Fibroblast of mammary gland (primary cell): ENCODE data around the gene GSTT2.

Experiments used
- DNase-seq: peaks from one replicate; pipeline ENCODE4 v3.0.0-alpha.2; 2010; ENCODE audit warnings: low read depth
- H3K4me3 ChIP-seq: 2 replicates; pipeline ENCODE4 v1.5.1; 2011; ENCODE audit warnings: low read depth, mild to moderate bottlenecking, low read length, moderate library complexity; ENCODE audit not compliant: control insufficient read depth
- CTCF ChIP-seq: conservative IDR thresholded peaks from 2 replicates; pipeline ENCODE4 v1.5.1; 2011; ENCODE audit warnings: low read depth, low read length, inconsistent platforms; ENCODE audit not compliant: control insufficient read depth, insufficient read depth

GSTT2 gene

GRCh38 chr22:24002851-24003250, 22.9 kb downstream of the GSTT2 start:
- no peak for TF ChIP-seq CTCF
- no peak overlapping the region for H3K4me3 ChIP-seq
- DNase-seq: no peak

GRCh38 chr22:24003887-24004286, 24.0 kb downstream of the GSTT2 start:
- H3K4me3 ChIP-seq: no peak overlapping the region
- no peak for DNase-seq
- no peak for TF ChIP-seq CTCF

- DNase-seq: no peak
- TF ChIP-seq CTCF: no peak
- no peak within 1 kb of the TSS for H3K4me3 ChIP-seq
These were observed 25.3 kb downstream of the GSTT2 start, which contains the start of gene GSTT4 for GRCh38 chr22:24005201-24005600. GSTT4 (minus strand) TSS chr22:24005453; CDS start chr22:24005356, 97 bp downstream.

- no peak for DNase-seq
- TF ChIP-seq CTCF: no peak
- H3K4me3 ChIP-seq: no peak overlapping the region
These were observed 26.4 kb downstream of the GSTT2 start for GRCh38 chr22:24006207-24006913.

GRCh38 chr22:24006914-24007214, 26.9 kb downstream of the GSTT2 start:
- no peak for TF ChIP-seq CTCF
- DNase-seq: no peak
- no peak overlapping the region for H3K4me3 ChIP-seq

GRCh38 chr22:24007253-24008021, 27.5 kb downstream of the GSTT2 start:
- no peak for DNase-seq
- H3K4me3 ChIP-seq: no peak overlapping the region
- TF ChIP-seq CTCF: no peak
